GM21367 (cell line): ENCODE data around the gene CERS6.
"Not testable (repeated sequence)": the region's sequence is repeated elsewhere in the genome, so short reads cannot be mapped to it uniquely, and the experiment has no call there.

Source experiments
- ATAC-seq: cut with Tn5 transposase; IDR thresholded peaks from one replicate; pipeline ENCODE4 v1.9.1; 2021; ENCODE audit not compliant: unreplicated experiment

Gene CERS6

DNA sequence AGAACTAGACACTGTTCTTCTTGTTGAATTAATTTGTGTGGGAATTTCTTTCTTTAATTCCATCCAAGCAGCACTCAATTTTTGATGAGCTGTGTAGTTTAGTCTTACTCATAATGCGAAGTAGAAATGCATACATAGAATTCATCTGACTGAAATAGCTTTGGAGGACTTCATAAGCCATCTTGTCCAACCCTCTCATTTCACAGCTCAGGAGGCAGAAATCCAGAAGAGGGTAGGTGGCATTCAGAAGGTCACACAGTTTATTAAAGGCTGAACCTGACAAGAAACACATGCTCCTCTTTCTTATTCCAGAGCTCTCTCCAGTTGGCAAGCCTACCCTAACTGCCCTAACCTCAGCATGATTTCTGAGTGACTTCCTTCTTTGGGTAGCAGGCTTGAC lies 177.1 kb downstream of the CERS6 start:
- no peak for ATAC-seq

DNA sequence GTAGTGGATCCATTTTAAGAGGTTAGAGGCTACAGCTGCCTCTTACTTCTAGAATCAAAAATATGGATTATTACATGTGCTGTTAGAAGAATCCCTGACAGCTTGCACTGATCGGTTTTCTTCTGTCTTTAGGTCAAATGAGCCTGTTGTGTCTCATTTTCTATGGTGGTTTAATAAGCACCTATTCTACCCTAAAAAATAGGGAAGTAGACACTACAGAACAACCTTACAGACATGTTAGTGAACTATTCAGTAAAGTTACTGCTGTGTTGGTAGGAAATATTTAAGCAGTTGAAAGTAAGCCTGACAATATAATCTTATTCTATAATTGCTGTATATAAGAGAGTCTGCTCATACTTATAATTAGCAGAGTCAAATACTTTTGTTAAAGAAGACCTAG lies 177.8 kb downstream of the CERS6 start:
- ATAC-seq = peak; percentile 49

DNA sequence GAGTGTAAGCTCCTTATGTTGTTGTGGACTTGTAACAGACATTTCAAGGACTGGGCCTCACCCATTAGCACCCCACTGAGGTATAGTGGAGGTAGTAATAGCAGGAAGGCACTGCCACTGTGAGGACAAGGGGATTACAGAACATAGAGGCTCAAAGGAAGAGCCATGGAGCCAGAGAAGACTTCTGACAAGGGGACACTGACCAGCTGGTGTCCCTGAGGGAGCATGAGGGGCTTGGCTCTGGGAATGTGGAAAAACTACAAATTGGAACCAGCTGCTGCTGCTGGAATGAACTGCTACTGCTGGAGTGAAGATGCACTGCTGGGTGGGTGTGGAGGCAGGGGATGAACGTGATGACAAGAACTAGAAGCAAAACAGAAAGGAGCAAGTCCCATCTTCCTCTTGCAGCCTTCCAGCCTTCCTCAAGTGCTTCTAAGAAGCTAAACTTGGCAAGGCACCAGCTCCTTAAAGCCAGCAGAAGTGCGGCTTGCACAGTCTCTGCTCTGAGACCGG lies 179.0 kb downstream of the CERS6 start:
- no peak for ATAC-seq

DNA sequence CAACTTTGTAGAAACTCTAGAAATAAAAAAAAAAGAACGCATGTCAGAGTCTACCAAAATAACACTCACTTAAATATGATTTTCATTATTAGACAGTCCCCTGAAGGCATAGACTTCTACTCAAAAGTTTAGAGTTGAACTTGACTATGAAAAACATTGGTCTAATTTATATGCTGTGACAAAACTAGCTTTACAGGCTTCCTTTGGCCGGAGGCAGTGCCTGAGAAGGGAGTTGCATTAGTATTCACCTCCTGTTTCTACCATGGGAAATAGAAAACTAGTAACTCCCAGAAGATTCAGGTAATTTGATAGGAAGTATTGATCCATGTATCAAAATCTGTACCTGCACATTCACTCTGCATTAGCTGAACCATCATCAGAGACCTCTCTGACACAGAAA lies 182.9 kb downstream of the CERS6 start:
- ATAC-seq = no peak

DNA sequence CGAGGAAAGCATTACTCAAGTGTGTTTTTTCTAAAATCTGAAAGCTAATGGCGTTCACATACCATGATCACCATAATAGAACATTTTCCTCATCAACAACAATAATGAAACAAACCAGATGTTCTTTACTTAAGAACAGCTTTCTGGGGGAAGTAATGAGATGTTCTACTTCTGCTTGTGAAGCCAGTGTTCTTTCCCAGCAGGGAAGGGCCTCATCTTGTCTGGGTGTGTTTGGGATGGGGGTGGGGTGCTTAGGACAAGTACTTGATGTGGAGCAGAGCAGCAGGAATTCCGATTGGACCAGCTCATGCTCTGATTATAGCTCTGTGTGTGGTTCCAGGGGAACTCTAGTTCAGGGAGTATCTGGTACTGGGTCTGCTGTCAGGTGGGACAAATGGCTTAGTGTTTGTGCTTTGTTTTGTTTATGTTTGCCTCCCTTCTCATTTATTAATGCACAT lies 183.4 kb downstream of the CERS6 start:
- ATAC-seq = no peak

DNA sequence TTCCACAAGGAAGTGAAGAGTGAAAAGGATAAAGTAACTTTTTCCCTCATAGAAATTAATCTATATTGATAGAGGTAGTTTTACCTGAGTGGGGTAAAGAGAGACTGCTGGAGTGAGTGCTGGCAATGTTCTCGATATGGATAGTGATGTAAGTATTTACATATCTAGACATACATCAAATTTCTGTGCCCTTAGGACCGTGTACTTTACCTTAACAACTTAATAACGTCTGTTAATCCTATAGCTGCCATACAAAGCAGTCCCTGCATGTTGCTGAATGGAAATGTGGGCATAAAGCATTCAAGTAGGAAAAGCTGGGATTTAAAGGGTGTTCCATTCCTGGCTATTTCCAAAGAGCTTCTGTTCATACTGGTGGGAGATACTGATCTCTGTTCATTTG lies 184.0 kb downstream of the CERS6 start:
- ATAC-seq = no peak

DNA sequence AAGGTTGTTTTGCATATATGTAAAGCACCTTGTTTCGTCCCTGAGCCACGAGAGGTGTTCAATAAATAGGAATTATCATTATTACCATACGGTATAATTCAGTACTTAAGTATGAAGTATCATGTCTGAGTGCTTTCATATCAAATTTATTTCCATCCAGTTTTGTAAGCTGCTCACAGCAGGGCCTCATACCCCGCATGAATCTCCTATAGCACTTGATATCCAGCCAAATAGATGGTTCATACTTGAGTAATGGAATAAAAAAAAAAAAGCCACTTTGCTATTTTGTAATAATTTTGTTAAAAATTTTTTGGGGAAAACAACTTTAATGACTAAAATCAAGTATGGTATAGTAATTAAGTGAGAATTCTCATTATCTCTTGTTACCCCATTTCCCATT lies 185.6 kb downstream of the CERS6 start:
- no peak for ATAC-seq

DNA sequence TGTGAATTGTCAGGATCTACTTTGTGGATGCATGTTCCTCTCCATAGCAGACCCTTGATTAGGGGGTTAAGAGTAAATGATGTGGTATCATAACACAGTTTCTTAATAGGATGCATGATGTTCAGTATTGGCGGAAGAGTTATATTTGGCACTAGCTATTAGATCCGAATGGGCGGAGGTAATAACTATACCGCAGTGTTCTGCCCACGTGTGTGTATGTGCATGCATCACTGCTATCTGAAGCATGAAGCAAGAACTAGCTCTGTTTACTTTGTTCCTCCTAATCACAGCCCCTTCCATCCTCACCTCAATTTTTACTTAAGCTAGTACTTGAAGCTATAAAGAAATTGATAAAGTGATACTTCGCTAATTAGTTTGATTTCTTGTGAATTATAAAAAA lies 186.8 kb downstream of the CERS6 start:
- no peak for ATAC-seq

DNA sequence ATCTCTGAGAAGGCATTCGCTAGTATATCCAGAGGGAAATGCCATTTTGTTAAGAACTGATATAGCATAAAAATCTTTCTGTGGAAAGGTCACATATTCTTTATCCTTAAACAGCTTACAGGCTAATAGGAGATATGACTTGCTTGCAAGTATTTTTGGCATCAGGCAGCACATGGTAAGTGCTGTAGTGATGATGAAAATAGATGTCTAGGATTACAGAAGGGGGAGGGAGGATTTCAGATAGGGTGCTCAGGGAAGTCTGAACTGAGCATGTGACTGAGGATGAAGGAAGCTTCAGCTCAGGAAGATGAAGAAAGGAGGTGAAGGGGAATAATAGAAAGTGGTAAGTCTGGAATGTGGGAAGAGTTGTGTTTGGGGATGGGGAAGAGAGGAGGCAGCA lies 187.9 kb downstream of the CERS6 start:
- no peak for ATAC-seq

DNA sequence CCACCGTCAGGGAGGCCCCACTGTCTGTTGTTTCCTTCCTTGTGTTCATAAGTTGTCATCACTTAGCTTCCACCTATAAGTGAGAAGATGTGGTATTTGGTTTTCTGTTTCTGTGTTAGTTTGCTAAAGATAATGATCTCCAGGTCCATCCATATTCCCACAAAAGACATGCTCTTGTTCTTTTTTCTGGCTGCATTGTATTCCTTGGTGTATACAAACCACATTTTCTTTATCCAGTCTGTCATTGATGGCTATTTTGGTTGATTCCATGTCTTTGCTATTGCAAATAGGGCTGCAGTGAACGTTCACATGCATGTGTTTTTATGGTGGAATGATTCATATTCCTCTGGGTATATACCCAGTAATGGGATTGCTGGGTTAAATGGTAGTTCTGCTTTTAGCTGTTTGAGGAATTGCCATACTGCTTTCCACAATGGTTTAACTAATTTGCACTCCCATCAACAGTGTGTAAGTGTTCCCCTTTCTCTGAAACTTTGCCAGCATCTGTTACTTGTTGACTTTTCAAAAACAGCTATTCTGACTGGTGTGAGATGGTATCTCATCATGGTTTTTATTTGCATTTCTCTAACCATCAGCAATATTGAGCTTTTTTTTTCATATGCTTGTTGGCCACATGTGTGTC lies 189.7 kb downstream of the CERS6 start:
- ATAC-seq = no peak

DNA sequence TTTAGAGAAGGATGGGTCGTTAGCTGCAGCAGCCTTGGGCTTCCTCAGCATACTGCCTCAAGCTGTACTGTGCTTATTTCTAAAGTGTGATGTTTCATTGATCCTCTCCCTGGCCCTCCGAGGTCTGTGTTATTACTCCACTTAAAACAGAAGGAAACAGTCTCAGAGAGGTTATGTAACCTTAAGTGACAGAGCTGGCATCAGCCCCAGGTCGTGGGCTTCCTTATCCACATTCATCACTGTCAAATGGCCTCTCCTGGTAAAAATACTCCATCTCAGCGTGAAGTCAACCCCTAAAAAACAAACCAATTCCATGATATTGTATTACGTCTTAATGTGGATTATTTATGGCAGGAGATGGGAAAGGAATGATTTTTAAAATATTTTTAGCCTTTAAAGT lies 193.0 kb downstream of the CERS6 start:
- ATAC-seq = no peak

DNA sequence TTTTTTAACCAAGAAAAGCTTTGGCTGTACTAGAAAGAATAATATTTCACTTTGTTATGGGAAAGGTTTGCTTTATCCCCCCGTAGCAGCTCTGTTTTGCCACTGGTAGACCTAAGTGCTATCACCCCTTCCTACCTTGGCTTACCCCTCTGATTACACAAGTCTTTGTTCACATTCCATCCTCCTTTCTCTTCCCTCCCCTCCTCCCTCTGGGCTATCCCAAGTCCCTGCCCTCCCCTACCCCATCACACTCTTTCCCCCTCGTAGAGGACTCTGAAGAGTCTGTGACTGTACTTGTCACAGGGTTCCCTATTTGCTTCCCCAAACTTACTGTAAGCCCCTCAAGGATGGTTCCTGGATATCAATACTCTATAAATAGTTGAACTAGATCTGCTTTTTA lies 193.5 kb downstream of the CERS6 start:
- ATAC-seq = no peak

DNA sequence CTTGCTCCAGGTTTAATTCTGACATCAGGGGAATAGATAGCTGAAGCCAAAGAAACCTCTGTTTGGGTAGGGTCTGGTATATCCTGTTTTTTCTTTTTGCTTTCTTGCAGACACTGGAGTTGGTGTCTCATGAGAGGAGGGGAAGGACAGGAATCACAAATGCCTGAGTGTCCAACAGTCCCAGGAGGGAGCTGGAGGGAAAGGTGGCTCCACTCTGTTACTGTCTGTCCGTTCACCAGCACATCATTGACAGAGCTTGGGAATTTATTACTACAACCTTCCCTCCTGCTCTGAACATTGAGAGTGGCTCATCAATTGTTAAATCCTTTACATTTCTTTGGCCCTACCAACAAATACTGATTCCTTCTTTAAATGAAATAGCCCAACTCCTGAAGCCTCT lies 194.1 kb downstream of the CERS6 start:
- no peak for ATAC-seq

DNA sequence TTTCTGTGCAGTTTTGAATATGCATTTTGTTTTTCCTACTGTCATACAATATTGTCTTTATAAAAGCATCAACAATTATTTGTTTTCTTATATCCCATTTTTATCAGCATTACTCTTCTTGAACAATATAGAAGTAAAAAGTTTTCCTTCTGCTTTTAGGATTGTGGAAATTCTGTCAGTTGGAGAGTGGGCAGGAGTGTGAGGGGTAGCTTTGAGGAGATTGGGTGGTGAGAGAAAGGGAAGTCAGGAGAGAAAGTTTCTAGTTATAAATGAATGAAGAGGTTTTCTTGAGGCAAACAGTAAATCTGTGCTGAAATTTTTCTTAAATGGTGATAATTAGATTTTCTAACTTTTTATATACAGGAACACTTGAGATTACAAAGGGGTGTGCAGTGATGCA lies 194.7 kb downstream of the CERS6 start:
- no peak for ATAC-seq

DNA sequence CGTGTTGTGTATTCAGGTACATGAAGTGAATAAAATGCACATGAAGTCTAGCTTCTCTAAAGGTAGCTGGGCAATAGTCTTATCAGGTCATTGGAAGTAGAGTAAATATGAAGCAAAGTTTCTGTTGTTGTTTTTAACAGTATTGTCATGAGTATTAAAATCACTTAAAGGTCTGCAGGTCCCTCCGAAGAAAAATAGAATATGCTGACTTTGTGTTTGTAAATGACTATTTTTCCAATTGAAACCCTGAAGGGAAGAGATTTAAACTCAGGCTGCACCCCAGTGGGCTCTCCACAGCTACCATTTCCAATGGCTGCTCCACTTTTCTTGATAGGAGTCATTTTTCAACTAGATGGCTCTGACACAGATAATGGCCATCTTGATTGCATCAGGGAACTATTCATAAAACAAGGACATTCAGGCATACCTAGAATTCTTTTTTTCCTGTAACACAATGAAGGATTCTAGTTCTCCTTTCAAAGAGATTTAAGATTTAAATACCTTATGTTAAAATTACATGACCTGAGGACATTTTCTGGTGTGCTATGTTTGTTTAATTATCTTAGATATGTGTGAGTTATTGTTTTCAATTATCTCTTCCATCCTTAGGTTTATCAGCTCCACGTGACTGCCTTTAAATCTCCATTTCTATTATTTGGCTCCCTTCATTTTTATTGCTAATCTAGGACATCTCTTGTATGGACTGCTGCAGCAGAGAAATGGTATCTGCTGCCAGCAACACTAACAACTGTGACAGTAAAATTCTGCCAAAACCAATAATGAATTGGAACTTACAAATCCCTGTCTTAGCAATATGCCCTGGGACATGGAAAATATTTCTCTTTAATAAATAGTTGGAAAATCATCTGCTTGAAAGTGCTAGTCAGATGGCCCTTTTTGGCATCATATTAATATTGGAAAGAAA lies 197.2 kb downstream of the CERS6 start:
- no peak for ATAC-seq

DNA sequence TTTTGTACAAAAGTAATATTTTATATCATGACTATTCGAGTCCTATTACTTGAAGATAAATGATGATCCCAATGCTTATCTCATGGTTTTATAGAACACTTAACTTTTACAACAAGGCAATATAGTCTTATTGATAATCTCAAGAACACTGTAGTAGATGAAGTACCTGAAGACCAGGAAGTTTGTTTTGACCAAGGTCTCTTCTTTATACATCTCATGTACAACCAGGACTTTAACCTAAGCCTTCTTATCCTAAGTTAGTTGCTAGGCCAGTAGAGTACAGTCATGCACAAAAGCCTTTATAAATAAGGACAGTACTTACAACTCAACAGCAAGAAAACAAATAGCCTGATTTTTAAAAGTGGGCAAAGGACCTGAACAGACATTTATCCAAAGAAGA lies 198.6 kb downstream of the CERS6 start:
- no peak for ATAC-seq

DNA sequence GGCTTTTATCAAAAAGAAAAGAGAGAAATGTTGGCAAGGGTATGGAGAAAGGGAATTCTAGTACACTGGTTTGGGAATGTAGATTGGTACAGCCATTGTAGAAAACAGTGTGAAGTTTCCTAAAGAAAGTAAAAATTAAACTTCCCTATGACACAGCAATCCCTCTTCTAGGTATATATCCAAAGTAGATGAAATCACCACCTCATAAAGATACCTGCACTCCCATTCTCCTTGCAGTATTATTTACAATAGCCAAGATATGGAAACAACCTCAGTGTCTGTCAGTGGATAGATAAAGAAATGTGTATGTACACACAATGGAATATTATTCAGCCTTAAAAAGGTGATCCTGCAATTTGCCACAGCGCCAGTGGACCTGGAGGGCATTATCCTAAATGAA lies 199.1 kb downstream of the CERS6 start:
- no peak for ATAC-seq

DNA sequence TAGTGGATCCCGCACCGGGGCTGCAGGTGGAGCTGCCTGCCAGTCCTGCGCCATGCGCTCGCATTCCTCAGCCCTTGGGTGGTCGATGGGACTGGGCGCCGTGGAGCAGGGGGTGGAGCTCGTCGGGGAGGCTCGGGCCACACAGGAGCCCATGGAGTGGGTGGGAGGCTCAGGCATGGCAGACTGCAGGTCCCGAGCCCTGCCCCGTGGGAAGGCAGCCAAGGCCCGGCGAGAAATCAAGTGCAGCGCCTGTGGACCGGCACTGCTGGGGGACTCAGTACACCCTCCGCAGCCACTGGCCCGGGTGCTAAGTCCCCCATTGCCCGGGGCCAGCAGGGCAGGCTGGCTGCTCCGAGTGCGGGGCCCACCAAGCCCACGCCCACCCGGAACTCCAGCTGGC lies 201.3 kb downstream of the CERS6 start:
- ATAC-seq = not testable (repeated sequence)

DNA sequence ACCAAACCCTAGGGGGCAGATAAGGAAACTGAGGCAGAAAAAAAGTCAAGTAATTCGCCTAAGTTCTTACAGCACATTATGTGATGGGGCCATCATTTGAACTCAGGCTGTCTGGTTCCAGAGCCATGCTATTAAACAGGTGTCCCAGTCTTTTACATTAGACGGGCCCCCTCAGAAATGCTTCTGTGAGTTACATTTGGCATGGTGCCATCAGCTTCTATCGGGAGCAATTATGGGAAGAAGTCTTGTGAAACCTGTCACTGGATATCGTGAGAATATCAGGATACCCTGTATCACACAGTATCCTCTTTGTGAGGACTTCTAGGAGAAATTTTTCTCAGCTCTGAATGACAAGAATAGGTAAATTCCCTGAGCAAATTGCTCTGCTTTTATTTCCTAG lies 202.6 kb downstream of the CERS6 start:
- no peak for ATAC-seq

DNA sequence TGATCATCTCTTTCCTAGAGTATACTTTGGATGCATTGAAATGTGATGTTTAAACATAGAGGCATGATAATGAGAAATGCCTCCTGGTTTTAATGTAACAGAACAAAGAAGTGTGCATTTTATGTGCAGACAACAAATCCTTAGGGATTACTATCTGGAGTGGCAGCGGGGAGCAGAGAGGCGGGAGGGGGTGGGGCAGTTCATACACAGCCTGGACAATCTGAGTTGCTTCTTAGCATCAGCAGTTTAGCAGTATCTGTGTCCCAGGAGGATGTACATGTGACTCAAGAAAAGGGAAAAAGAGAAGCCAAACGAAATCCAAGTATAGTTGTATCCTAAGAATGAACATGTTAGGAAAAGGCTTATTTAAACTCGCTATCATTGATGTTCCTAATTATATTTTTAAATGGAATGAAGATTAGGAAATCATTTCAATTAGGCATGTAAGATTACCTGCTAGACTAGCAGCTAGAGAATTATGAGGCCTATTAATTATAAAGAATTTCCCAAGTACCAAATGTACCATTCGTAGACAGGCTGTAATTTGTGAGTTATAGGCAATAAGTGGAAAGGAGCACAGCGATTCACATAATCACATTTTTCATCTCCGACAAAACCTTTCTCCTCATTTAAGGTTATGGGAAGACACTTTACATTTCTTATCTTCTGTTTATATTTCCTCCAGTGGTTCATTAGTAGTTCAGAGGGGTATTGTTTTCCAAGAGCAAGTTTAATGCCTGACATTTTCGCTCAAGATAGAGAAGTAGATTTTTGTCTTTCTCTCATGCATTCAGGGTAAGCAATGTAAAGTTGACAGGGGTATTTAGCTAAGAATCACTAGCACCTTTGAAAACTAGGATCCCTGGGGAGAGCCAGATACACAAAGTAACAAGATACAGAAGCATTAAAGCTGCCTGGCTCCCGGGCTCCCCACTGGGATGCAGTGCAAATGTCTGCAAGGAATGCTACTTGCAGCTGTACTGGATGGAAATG lies 205.1 kb downstream of the CERS6 start:
- ATAC-seq = no peak

DNA sequence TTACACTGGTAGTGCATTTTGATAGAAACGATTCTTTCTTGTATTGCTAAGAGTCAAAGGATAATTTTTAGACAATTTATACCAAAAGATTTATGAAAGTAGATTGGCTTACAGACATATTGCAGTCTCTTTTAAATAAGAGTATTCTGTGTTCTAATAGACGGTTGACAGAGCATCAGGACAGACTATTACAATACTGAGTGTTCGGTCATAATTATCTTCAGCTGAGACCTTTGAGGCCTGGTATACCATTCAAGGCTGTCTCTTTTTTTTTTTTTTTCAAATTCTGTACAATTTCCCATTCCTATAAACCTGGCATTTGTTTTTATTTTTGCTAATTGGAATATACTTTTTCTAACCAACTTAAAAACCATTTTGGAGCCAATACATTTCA lies 205.8 kb downstream of the CERS6 start:
- ATAC-seq = no peak
